ENCODE measurements around the gene FOXL3. TPM values are rescaled to one million over a fixed set of nuclear protein-coding genes. Genes with fewer than 3 reads are reported as not detected.
"Not testable (repeated sequence)": the region's sequence is repeated elsewhere in the genome, so short reads cannot be mapped to it uniquely, and the experiment has no call there.

Gene FOXL3
- total RNA-seq, 1 experiment from 2014 or later = not detected

DNA sequence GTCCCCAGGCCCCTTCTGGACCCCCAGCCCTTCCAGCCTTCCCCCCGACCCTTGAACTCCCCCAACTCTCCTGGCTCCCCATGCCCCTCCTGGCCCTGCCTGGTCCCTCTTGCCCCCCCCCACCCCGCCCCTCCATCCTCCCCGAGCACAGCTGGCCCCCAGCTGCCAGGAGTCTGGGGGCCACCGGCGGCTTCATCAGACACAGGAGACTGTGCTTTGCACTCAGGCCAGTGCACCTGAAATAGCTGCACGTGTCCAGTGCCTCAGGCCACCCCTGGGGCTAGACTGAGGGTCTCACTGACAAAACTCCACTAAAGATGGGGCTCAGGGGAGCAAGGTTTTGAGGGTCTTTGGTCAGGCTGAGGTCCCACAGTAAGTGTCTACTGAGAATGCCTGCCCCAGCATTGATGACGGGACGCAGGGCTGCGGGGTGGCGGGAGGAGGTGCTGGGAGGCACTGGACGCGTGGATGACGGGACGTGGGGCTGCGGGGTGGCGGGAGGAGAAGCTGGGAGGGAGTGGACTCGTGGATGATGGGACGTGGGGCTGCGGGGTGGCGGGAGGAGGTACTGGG is 6.5 kb downstream of the FOXL3 start:
- intact Hi-C loops (cut with micrococcal nuclease) = no loop called here
- ChIA-PET POLR2A (interaction anchor here (0.6 kb wide), 1 partner anchor 13 kb away, joined by 5 read pairs; no protein-coding TSS in a partner anchor), CTCF (no interaction called here), RAD21 (ENCODE audit: low non-redundant PET in 1 of 2, low total read pairs in 2 of 2, uncharacterized antibody in 2 of 2, unreplicated experiment in 2 of 2) (no interaction called here)
- DNase-seq (ENCODE audit: low read depth, low spot score) (no peak), ATAC-seq (no peak)
- no peaks in the 10 kb centered on the region for H3K27me3 ChIP-seq (ENCODE audit: insufficient read depth, low read length)
- TF ChIP-seq, protein P1, sequence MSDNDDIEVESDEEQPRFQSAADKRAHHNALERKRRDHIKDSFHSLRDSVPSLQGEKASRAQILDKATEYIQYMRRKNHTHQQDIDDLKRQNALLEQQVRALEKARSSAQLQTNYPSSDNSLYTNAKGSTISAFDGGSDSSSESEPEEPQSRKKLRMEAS (IDR thresholded peaks at IDR 0.05) = no peak
- TF ChIP-seq SRF (IDR thresholded peaks at IDR 0.05; ENCODE audit: low read depth) (no peak), YY1 (IDR thresholded peaks at IDR 0.05; ENCODE audit: extremely low read depth, insufficient replicate concordance, low read depth, low read length) (no peak), RAD21 (IDR thresholded peaks at IDR 0.05; ENCODE audit: low read depth) (no peak), TCF7L2 (IDR thresholded peaks at IDR 0.05; ENCODE audit: borderline replicate concordance, extremely low read depth, insufficient read depth, insufficient read length) (no peak), CBX3 (IDR thresholded peaks at IDR 0.05; ENCODE audit: low read depth) (no peak), ZFX (IDR thresholded peaks at IDR 0.05) (no peak), POLR2A (IDR thresholded peaks at IDR 0.05; ENCODE audit: borderline replicate concordance, extremely low read depth, insufficient read depth, insufficient read length) (no peak), SIN3A (IDR thresholded peaks at IDR 0.05; ENCODE audit: low read depth) (no peak), CEBPB (IDR thresholded peaks at IDR 0.05; ENCODE audit: low read depth) (no peak)
- TF ChIP-seq, protein P2, sequence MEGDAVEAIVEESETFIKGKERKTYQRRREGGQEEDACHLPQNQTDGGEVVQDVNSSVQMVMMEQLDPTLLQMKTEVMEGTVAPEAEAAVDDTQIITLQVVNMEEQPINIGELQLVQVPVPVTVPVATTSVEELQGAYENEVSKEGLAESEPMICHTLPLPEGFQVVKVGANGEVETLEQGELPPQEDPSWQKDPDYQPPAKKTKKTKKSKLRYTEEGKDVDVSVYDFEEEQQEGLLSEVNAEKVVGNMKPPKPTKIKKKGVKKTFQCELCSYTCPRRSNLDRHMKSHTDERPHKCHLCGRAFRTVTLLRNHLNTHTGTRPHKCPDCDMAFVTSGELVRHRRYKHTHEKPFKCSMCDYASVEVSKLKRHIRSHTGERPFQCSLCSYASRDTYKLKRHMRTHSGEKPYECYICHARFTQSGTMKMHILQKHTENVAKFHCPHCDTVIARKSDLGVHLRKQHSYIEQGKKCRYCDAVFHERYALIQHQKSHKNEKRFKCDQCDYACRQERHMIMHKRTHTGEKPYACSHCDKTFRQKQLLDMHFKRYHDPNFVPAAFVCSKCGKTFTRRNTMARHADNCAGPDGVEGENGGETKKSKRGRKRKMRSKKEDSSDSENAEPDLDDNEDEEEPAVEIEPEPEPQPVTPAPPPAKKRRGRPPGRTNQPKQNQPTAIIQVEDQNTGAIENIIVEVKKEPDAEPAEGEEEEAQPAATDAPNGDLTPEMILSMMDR (IDR thresholded peaks at IDR 0.05 in 2 of 3, conservative IDR thresholded peaks at IDR 0.05 in 1 of 3; ENCODE audit: borderline replicate concordance in 1 of 3, insufficient read depth in 1 of 3, low read depth in 2 of 3, low read length in 2 of 3) = no peak
- TF ChIP-seq, protein P3, sequence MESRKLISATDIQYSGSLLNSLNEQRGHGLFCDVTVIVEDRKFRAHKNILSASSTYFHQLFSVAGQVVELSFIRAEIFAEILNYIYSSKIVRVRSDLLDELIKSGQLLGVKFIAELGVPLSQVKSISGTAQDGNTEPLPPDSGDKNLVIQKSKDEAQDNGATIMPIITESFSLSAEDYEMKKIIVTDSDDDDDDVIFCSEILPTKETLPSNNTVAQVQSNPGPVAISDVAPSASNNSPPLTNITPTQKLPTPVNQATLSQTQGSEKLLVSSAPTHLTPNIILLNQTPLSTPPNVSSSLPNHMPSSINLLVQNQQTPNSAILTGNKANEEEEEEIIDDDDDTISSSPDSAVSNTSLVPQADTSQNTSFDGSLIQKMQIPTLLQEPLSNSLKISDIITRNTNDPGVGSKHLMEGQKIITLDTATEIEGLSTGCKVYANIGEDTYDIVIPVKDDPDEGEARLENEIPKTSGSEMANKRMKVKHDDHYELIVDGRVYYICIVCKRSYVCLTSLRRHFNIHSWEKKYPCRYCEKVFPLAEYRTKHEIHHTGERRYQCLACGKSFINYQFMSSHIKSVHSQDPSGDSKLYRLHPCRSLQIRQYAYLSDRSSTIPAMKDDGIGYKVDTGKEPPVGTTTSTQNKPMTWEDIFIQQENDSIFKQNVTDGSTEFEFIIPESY (IDR thresholded peaks at IDR 0.05; ENCODE audit: extremely low read depth, insufficient replicate concordance, low read length) = no peak
- TF ChIP-seq, protein P4, sequence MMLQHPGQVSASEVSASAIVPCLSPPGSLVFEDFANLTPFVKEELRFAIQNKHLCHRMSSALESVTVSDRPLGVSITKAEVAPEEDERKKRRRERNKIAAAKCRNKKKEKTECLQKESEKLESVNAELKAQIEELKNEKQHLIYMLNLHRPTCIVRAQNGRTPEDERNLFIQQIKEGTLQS (IDR thresholded peaks at IDR 0.05) = no peak
- H3K36me3 ChIP-seq (ENCODE audit: control insufficient read depth in 1 of 2, insufficient read depth in 2 of 2, low read length in 2 of 2) = no peaks in the 10 kb centered on the region
- H3K4me3 ChIP-seq (replicated peaks in 1 of 2; ENCODE audit: low read depth in 1 of 2, low read length in 2 of 2) = no peak overlapping the region
- no peaks in the 10 kb centered on the region for H3K9me2 ChIP-seq (ENCODE audit: insufficient read depth)
- H2AFZ ChIP-seq (ENCODE audit: low read depth, low read length, poor library complexity, severe bottlenecking) = no peak overlapping the region
- no peak overlapping the region for H3K4me2 ChIP-seq (ENCODE audit: low read length)
- H3K27ac ChIP-seq (ENCODE audit: low read depth, low read length) = no peak overlapping the region
- no peaks in the 10 kb centered on the region for H3K79me2 ChIP-seq (ENCODE audit: insufficient read depth, low read length)
- H3K4me1 ChIP-seq (ENCODE audit: control insufficient read depth in 1 of 2, insufficient read depth in 2 of 2, low read length in 2 of 2) = no peaks in the 10 kb centered on the region
- BruUV-seq (replicated peaks) = no TSS peak
- no peak overlapping the region for H3K9ac ChIP-seq (ENCODE audit: low read length)
- no peaks in the 10 kb centered on the region for H4K20me1 ChIP-seq (ENCODE audit: insufficient read depth)
- no peaks in the 10 kb centered on the region for H3K9me3 ChIP-seq (ENCODE audit: control insufficient read depth in 1 of 2, insufficient read depth in 1 of 2, low read depth in 1 of 2, low read length in 2 of 2)

DNA sequence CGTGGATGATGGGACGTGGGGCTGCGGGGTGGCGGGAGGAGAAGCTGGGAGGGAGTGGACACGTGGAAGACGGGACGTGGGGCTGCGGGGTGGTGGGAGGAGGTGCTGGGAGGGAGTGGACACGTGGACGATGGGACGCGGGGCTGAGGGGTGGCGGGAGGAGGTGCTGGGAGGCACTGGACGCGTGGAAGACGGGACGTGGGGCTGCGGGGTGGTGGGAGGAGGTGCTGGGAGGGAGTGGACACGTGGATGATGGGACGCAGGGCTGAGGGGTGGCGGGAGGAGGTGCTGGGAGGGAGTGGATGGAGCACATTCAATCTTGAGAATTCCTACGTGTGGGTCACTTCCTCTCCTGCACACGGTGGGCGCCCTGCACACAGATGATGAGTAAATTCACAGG is 7.2 kb downstream of the FOXL3 start:
- BruUV-seq (replicated peaks); H3K9ac ChIP-seq (ENCODE audit: low read length); H3K9me3 ChIP-seq (ENCODE audit: control insufficient read depth in 1 of 2, insufficient read depth in 1 of 2, low read depth in 1 of 2, low read length in 2 of 2); H3K27ac ChIP-seq (ENCODE audit: low read depth, low read length); H2AFZ ChIP-seq (ENCODE audit: low read depth, low read length, poor library complexity, severe bottlenecking); CTCF ChIA-PET; H3K4me2 ChIP-seq (ENCODE audit: low read length); ATAC-seq; H3K79me2 ChIP-seq (ENCODE audit: insufficient read depth, low read length); H3K9me2 ChIP-seq (ENCODE audit: insufficient read depth); intact Hi-C loops (cut with micrococcal nuclease); H3K27me3 ChIP-seq (ENCODE audit: insufficient read depth, low read length); RAD21 ChIA-PET (ENCODE audit: low non-redundant PET in 1 of 2, low total read pairs in 2 of 2, uncharacterized antibody in 2 of 2, unreplicated experiment in 2 of 2); H3K4me1 ChIP-seq (ENCODE audit: control insufficient read depth in 1 of 2, insufficient read depth in 2 of 2, low read length in 2 of 2); POLR2A ChIA-PET; H4K20me1 ChIP-seq (ENCODE audit: insufficient read depth); H3K36me3 ChIP-seq (ENCODE audit: control insufficient read depth in 1 of 2, insufficient read depth in 2 of 2, low read length in 2 of 2); H3K4me3 ChIP-seq (replicated peaks in 1 of 2; ENCODE audit: low read depth in 1 of 2, low read length in 2 of 2); DNase-seq (ENCODE audit: low read depth, low spot score): not testable (repeated sequence)
